ENCODE results near the gene DYNC1H1. TPM values are rescaled to one million over a fixed set of nuclear protein-coding genes. Genes with fewer than 3 reads are reported as not detected.

DYNC1H1 gene
- total RNA-seq, 2 experiments from 2014 or later, result 209 to 291 TPM

- Histone ChIP-seq H3K27ac (ENCODE audit: low read depth, low read length, poor library complexity, severe bottlenecking) (no peak overlapping the region), H3K9me3 (ENCODE audit: low read length) (no peaks in the 10 kb centered on the region), H4K20me1 (ENCODE audit: insufficient read depth, low read length) (peaks cover 5% of the 10 kb centered on the region; the same call in 1 of the 2 replicates), H3K4me1 (ENCODE audit: insufficient read depth, low read length, poor library complexity, severe bottlenecking) (peaks cover 19% of the 10 kb centered on the region), H3K79me2 (ENCODE audit: insufficient read depth, low read depth, low read length) (peaks cover 11% of the 10 kb centered on the region), H3K9me2 (ENCODE audit: insufficient read depth, low read length) (no peaks in the 10 kb centered on the region), H3K36me3 (ENCODE audit: insufficient read depth, low read length) (peaks cover 7% of the 10 kb centered on the region), H3K4me2 (ENCODE audit: low read length) (no peak overlapping the region), H3K4me3 (ENCODE audit: low read depth, low read length, poor library complexity, severe bottlenecking) (no peak overlapping the region), H2AFZ (ENCODE audit: low read length) (no peak overlapping the region)
- no peak for DNase-seq (ENCODE audit: low spot score)
- no TSS peak for BruUV-seq (replicated peaks)
- TF ChIP-seq EZH2phosphoT487 (IDR thresholded peaks at IDR 0.05; ENCODE audit: borderline replicate concordance, low read depth, low read length) (no peak), CTCF (conservative IDR thresholded peaks at IDR 0.05; ENCODE audit: low read length) (no peak)
- CTCF ChIA-PET (ENCODE audit: unreplicated experiment), result no interaction called here
- POLR2A ChIA-PET, result no interaction called here
- intact Hi-C loops (cut with micrococcal nuclease; ENCODE audit: unreplicated experiment), result no loop called here
These were observed 126.3 kb downstream of the DYNC1H1 start for GRCh38 chr14:102090713-102091112.

GRCh38 chr14:102092806-102093205 is 128.4 kb downstream of the DYNC1H1 start:
- H2AFZ ChIP-seq (ENCODE audit: low read length), result no peak overlapping the region
- BruUV-seq (replicated peaks), result no TSS peak
- intact Hi-C loops (cut with micrococcal nuclease; ENCODE audit: unreplicated experiment), result no loop called here
- H3K4me3 ChIP-seq (ENCODE audit: low read depth, low read length, poor library complexity, severe bottlenecking), result no peak overlapping the region
- H3K9me2 ChIP-seq (ENCODE audit: insufficient read depth, low read length), result no peaks in the 10 kb centered on the region
- DNase-seq (ENCODE audit: low spot score), result no peak
- H3K4me2 ChIP-seq (ENCODE audit: low read length), result no peak overlapping the region
- TF ChIP-seq CTCF (conservative IDR thresholded peaks at IDR 0.05; ENCODE audit: low read length) (no peak), EZH2phosphoT487 (IDR thresholded peaks at IDR 0.05; ENCODE audit: borderline replicate concordance, low read depth, low read length) (no peak)
- POLR2A ChIA-PET, result interaction anchor here (0.7 kb wide), 1 partner anchor 302 kb away, joined by 5 read pairs; no protein-coding TSS in a partner anchor
- H3K36me3 ChIP-seq (ENCODE audit: insufficient read depth, low read length), result no peaks in the 10 kb centered on the region
- CTCF ChIA-PET (ENCODE audit: unreplicated experiment), result no interaction called here
- H3K79me2 ChIP-seq (ENCODE audit: insufficient read depth, low read depth, low read length), result no peaks in the 10 kb centered on the region; the same call in 1 of the 2 replicates
- H3K4me1 ChIP-seq (ENCODE audit: insufficient read depth, low read length, poor library complexity, severe bottlenecking), result peaks cover 24% of the 10 kb centered on the region
- H4K20me1 ChIP-seq (ENCODE audit: insufficient read depth, low read length), result no peaks in the 10 kb centered on the region
- no peaks in the 10 kb centered on the region for H3K9me3 ChIP-seq (ENCODE audit: low read length)
- H3K27ac ChIP-seq (ENCODE audit: low read depth, low read length, poor library complexity, severe bottlenecking), result no peak overlapping the region

GRCh38 chr14:102094101-102094500 is 129.7 kb downstream of the DYNC1H1 start:
- Histone ChIP-seq H3K9me3 (ENCODE audit: low read length) (no peaks in the 10 kb centered on the region), H3K4me2 (ENCODE audit: low read length) (no peak overlapping the region), H3K27ac (ENCODE audit: low read depth, low read length, poor library complexity, severe bottlenecking) (no peak overlapping the region), H3K79me2 (ENCODE audit: insufficient read depth, low read depth, low read length) (no peaks in the 10 kb centered on the region), H3K36me3 (ENCODE audit: insufficient read depth, low read length) (no peaks in the 10 kb centered on the region), H3K4me1 (ENCODE audit: insufficient read depth, low read length, poor library complexity, severe bottlenecking) (peaks cover 11% of the 10 kb centered on the region), H3K4me3 (ENCODE audit: low read depth, low read length, poor library complexity, severe bottlenecking) (no peak overlapping the region), H2AFZ (ENCODE audit: low read length) (no peak overlapping the region), H3K9me2 (ENCODE audit: insufficient read depth, low read length) (no peaks in the 10 kb centered on the region), H4K20me1 (ENCODE audit: insufficient read depth, low read length) (no peaks in the 10 kb centered on the region)
- BruUV-seq (replicated peaks), result no TSS peak
- TF ChIP-seq EZH2phosphoT487 (IDR thresholded peaks at IDR 0.05; ENCODE audit: borderline replicate concordance, low read depth, low read length) (no peak), CTCF (conservative IDR thresholded peaks at IDR 0.05; ENCODE audit: low read length) (no peak)
- CTCF ChIA-PET (ENCODE audit: unreplicated experiment), result no interaction called here
- intact Hi-C loops (cut with micrococcal nuclease; ENCODE audit: unreplicated experiment), result no loop called here
- DNase-seq (ENCODE audit: low spot score), result no peak
- POLR2A ChIA-PET, result no interaction called here

Measured in OCI-LY7 (cell line).